GM13976 (cell line): ENCODE results near the gene RPN1.
"Not testable (repeated sequence)": the region's sequence is repeated elsewhere in the genome, so short reads cannot be mapped to it uniquely, and the experiment has no call there.

Experiments
- DNase-seq: peaks from one replicate; pipeline ENCODE4 v3.0.0; 2012; ENCODE audit warnings: low spot score
- CTCF ChIP-seq: IDR thresholded peaks from 2 replicates; pipeline ENCODE4 v1.5.1; 2012; ENCODE audit warnings: borderline replicate concordance, mild to moderate bottlenecking; ENCODE audit not compliant: insufficient read depth; ENCODE audit errors: extremely low read depth, missing control alignments, control extremely low read depth
- in situ Hi-C: fragments of 300-500 bp; cut with MboI; formaldehyde crosslinking; loops from one replicate; pipeline ENCODE4 v1.12.0; 2022; ENCODE audit warnings: low sequenced_read_pairs, mixed read lengths, inconsistent platforms; ENCODE audit not compliant: unreplicated experiment

Gene RPN1

GRCh38 chr3:128590948-128591347, 59.7 kb downstream of the RPN1 start:
- in situ Hi-C loops, result no loop called here
- no peak for DNase-seq
- no peak for TF ChIP-seq CTCF

DNA sequence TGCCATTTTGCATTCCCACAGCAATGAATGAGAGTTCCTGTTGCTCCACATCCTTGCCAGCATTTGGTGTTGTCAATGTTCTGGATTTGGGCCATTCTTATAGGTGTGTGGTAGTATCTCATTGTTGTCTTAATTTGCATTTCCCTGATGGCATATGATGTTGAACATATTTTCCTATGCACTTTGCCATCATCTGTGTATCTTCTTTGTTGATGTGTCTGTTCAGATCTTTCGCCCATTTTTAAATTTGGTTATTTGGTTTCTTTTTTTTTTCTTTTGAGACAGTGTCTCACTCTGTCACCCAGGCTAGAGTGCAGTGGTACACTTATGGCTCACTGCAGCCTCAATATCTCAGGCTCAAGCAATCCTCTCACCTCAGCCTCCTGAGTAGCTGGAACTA, 60.6 kb downstream of the RPN1 start:
- DNase-seq, in situ Hi-C loops: not testable (repeated sequence)

DNA sequence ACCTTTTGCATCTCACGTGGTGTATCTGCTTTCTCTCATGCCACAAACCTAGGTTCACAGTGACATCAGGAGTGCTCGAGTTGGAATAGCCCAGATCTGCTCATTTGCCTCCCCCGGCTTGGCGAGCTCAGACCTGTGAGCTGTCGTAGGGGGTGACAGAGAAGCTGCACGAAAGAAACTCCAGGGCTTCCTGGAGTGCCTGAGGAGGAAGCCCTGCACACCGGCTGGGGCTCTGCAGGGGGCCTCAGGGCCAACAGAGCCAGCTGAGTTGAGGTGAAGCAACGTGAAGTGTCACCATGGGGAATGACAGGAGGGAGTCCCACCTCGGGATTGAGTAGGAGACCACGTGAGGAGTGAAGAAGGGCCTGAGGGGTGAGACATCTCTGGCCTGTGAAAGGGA, 62.5 kb downstream of the RPN1 start:
- in situ Hi-C loops, result no loop called here
- TF ChIP-seq CTCF, result no peak
- DNase-seq, result no peak

- TF ChIP-seq CTCF, result no peak
- in situ Hi-C loops, result no loop called here
- no peak for DNase-seq
These were observed 63.2 kb downstream of the RPN1 start for GRCh38 chr3:128587391-128587790.

DNA sequence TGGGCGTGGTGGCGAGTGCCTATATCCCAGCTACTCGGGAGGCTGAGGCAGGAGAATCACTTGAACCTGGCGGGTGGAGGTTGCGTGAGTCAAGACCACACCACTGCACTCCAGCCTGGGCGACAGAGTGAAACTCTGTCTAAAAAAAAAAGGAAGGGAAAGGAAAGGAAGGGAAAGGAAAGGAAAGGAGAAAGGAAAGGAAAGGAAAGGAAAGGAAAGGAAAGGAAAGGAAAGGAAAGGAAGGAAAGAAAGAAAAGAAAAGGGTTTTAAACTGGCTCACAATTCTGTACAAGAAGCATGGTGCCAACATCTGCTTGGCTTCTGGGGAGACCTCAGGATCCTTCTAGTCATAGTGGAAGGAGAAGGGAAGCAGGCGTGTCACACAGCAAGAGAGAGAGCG, 63.7 kb downstream of the RPN1 start:
- DNase-seq, in situ Hi-C loops: not testable (repeated sequence)

DNA sequence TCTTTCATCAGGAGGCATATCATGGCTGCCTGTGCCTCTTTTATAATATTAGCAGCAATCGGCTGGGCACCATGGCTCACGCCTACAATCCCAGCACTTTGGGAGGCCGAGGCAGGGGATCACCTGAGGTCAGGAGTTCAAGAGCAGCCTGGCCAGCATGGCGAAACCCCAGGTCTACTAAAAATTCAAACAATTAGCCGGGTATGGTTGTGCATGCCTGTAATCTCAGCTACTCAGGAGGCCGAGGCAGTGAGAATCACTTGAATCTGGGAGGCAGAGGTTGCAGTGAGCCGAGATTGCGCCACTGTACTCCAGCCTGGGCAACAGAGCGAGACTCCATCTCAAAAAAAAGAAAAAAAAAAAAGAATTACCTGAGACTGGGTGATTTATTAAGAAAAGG, 64.2 kb downstream of the RPN1 start:
- in situ Hi-C loops, DNase-seq: not testable (repeated sequence)

- DNase-seq, result no peak
- in situ Hi-C loops, result no loop called here
- no peak for TF ChIP-seq CTCF
These were observed 64.6 kb downstream of the RPN1 start for GRCh38 chr3:128585974-128586373.

- no peak for TF ChIP-seq CTCF
- in situ Hi-C loops, result no loop called here
- no peak for DNase-seq
These were observed 65.4 kb downstream of the RPN1 start for GRCh38 chr3:128585189-128585588.
